ENCODE results near the gene KLHL29. TPM values are rescaled to one million over a fixed set of nuclear protein-coding genes. Genes with fewer than 3 reads are reported as not detected.

KLHL29 gene
- total RNA-seq, 1 donor from 2014 or later, result 4.4 TPM

DNA sequence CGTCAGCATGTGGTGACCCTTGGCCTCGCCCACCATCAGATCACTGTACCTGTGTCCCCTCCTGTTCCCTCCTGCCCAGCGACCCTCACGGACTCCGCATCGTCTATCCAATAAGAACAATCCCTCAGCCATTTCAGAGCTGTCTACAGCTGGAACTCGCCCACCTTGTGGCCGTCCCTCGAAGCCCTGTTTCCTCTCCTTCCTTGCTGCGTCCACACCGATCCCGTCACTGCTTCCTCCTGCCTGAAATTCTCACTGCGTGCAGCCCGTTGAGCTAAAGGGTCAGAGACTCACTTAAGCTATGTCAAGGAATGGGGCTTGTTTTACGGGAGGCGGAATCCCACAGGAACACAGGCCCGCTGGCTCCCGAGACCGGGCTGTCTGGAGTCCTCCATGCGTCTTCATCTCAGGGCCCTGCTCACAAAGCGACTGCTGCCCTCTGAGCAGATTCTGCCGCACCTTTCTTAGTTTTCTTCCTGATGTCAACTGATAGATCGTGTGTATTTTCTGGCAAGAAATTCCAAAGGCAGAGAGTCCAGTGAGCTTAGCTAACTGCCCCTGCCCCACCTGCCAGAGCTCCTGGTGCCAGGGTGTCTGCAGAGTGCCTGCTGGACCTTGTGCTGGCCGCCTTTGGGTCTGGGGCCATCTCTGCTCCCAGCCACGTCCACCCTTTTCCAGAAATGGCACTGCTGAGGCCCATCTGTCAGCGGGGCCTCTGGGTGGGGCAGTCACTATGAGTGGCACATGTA is 35.3 kb downstream of the KLHL29 start:
- H3K4me3 Mint-ChIP-seq (ENCODE audit: low read depth), result no peak overlapping the region
- no peak overlapping the region for H3K27ac Mint-ChIP-seq

DNA sequence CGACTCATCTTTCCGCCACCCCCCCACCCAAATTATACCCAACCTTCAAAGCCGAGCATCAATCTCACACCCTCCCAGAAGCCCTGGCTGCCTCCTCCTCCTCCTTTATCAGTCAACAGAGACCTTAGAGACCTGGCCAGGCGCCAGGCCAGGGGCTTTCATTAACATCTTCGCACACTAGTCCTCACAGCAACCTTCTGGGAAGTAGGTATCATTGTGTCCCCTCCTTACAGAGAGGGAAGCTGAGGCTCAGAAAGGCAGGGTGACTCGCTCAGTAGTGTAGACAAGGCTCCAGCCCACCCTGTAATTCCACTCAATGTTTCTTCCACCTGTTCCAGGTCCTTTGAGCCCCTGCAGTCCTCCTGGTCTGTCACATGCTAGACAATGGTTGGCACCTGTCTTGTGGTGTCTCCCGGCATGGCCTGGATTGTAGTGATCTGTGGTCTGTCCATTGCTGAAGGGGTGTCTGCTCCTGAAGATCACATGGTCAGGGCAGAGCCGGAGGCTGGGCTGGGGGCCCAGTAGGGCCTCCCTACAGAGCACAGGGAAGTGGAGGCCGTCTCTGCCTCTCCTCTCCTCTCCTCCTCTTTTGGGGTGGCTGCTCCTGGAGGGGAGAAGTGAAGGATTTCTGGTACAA is 36.0 kb downstream of the KLHL29 start:
- TF ChIP-seq CTCF (IDR thresholded peaks at IDR 0.05; ENCODE audit: unreplicated experiment), result no peak
- H3K27ac Mint-ChIP-seq, result no peak overlapping the region
- no peak overlapping the region for H3K4me3 Mint-ChIP-seq (ENCODE audit: low read depth)
- H3K27me3 Mint-ChIP-seq, result peaks cover 22% of the 10 kb centered on the region
- H3K4me1 Mint-ChIP-seq (ENCODE audit: low read depth), result no peaks in the 10 kb centered on the region
- no peaks in the 10 kb centered on the region for H3K9me3 Mint-ChIP-seq (ENCODE audit: low read depth)
- no peak for DNase-seq (ENCODE audit: low spot score, unreplicated experiment)
- H3K36me3 Mint-ChIP-seq (ENCODE audit: insufficient read depth), result no peaks in the 10 kb centered on the region

More for the DNA sequence above, 35.3 kb downstream of the KLHL29 start:
- Mint-ChIP-seq H3K4me1 (ENCODE audit: low read depth) (peaks cover under 1% of the 10 kb centered on the region), H3K36me3 (ENCODE audit: insufficient read depth) (no peaks in the 10 kb centered on the region), H3K9me3 (ENCODE audit: low read depth) (no peaks in the 10 kb centered on the region), H3K27me3 (peaks cover 23% of the 10 kb centered on the region)
- TF ChIP-seq CTCF (IDR thresholded peaks at IDR 0.05; ENCODE audit: unreplicated experiment), result no peak
- no peak for DNase-seq (ENCODE audit: low spot score, unreplicated experiment)

DNA sequence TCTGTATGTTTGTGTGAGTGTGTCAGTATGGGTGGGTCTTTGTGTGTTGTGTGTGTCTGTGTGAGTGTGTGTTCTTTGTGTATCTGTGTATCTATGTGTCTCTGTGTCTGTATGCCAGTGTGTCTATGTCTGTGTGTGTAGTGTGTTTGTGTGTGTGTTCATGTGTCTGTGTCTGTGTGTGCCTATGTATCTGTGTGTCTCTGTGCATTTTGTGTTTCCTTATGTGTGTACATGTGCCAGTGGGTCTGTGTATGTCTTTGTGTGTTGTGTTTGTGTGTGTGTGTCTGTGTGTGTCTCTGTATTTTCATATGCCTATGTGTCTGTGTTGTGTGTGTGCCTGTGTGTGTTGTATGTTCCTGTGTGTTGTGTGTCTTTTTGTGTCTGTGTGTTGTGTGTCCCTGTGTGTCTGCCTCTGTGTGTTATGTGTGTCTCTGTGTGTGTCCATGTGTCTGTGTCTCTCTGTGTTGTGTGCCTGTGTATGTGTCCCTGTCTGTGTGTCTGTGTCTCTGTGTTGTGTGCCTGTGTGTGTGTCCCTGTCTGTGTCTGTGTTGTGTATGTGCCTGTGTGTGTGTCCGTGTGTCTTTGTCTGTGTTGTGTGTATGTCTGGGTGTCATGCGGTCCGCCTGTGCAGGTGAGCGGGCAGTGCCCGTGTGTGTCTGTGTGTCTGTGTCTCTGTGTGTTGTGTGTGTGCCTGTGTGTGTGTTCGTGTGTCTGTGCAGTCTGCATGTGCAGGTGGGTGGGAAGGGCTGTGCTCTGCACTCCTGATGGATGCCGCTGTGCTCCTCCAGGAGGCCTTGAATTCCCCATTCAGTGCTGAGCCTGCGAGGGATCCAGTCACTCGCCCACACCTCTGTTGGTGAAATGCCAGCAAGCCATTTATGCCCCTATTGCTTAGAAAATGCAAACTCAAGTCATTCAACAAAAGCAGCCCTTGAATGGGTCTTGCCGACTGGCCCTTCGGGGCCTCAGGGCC is 37.4 kb downstream of the KLHL29 start:
- TF ChIP-seq CTCF (IDR thresholded peaks at IDR 0.05; ENCODE audit: unreplicated experiment), result no peak
- H3K4me3 Mint-ChIP-seq (ENCODE audit: low read depth), result no peak overlapping the region
- H3K4me1 Mint-ChIP-seq (ENCODE audit: low read depth), result no peaks in the 10 kb centered on the region
- peaks cover 10% of the 10 kb centered on the region for H3K27me3 Mint-ChIP-seq
- H3K27ac Mint-ChIP-seq, result no peak overlapping the region
- no peaks in the 10 kb centered on the region for H3K36me3 Mint-ChIP-seq (ENCODE audit: insufficient read depth)
- no peak for DNase-seq (ENCODE audit: low spot score, unreplicated experiment)
- H3K9me3 Mint-ChIP-seq (ENCODE audit: low read depth), result no peaks in the 10 kb centered on the region

- TF ChIP-seq CTCF (IDR thresholded peaks at IDR 0.05; ENCODE audit: unreplicated experiment), result no peak
- Mint-ChIP-seq H3K4me1 (ENCODE audit: low read depth) (no peaks in the 10 kb centered on the region), H3K27ac (no peak overlapping the region), H3K36me3 (ENCODE audit: insufficient read depth) (no peaks in the 10 kb centered on the region), H3K27me3 (peaks cover 3% of the 10 kb centered on the region), H3K9me3 (ENCODE audit: low read depth) (no peaks in the 10 kb centered on the region), H3K4me3 (ENCODE audit: low read depth) (no peak overlapping the region)
- DNase-seq (ENCODE audit: low spot score, unreplicated experiment), result no peak
These were observed 38.3 kb downstream of the KLHL29 start for GRCh38 chr2:23423062-23423872.

All from progenitor cell of endocrine pancreas (in vitro differentiated cells).